ENCODE results near the gene KPTN.

Gene KPTN

GRCh38 chr19:47499371-47499770, 15.4 kb upstream of the KPTN start:
- H2AFZ ChIP-seq (ENCODE audit: low read depth, low read length) = no peak overlapping the region
- H3K4me1 ChIP-seq (ENCODE audit: low read length) = no peaks in the 10 kb centered on the region
- H4K20me1 ChIP-seq (ENCODE audit: insufficient read depth, low read length) = peaks cover 11% of the 10 kb centered on the region
- no peak for TF ChIP-seq EZH2phosphoT487 (IDR thresholded peaks at IDR 0.05; ENCODE audit: low read depth)
- no peak for TF ChIP-seq CTCF (IDR thresholded peaks at IDR 0.05; ENCODE audit: low read depth, low read length)
- peaks cover 14% of the 10 kb centered on the region for H3K36me3 ChIP-seq (replicated peaks; ENCODE audit: low read depth, low read length)
- H3K9me3 ChIP-seq (ENCODE audit: insufficient read depth, low read length) = no peaks in the 10 kb centered on the region
- no peak overlapping the region for H3K4me3 ChIP-seq (ENCODE audit: low read length)
- no peaks in the 10 kb centered on the region for H3K27me3 ChIP-seq (ENCODE audit: low read depth, low read length)
- H3K4me2 ChIP-seq (ENCODE audit: low read length) = no peak overlapping the region
- H3K79me2 ChIP-seq (ENCODE audit: low read length) = no peaks in the 10 kb centered on the region
- H3K27ac ChIP-seq (ENCODE audit: low read length) = no peak overlapping the region
- no peak overlapping the region for H3K9ac ChIP-seq (ENCODE audit: low read length)

- Histone ChIP-seq H3K4me3 (ENCODE audit: low read length) (no peak overlapping the region), H3K27ac (ENCODE audit: low read length) (no peak overlapping the region), H3K27me3 (ENCODE audit: low read depth, low read length) (no peaks in the 10 kb centered on the region), H4K20me1 (ENCODE audit: insufficient read depth, low read length) (peaks cover 11% of the 10 kb centered on the region), H3K4me1 (ENCODE audit: low read length) (no peaks in the 10 kb centered on the region), H3K36me3 (replicated peaks; ENCODE audit: low read depth, low read length) (peaks cover 12% of the 10 kb centered on the region), H2AFZ (ENCODE audit: low read depth, low read length) (no peak overlapping the region), H3K79me2 (ENCODE audit: low read length) (no peaks in the 10 kb centered on the region), H3K9me3 (ENCODE audit: insufficient read depth, low read length) (no peaks in the 10 kb centered on the region), H3K4me2 (ENCODE audit: low read length) (no peak overlapping the region), H3K9ac (ENCODE audit: low read length) (no peak overlapping the region)
- no peak for TF ChIP-seq EZH2phosphoT487 (IDR thresholded peaks at IDR 0.05; ENCODE audit: low read depth)
- no peak for TF ChIP-seq CTCF (IDR thresholded peaks at IDR 0.05; ENCODE audit: low read depth, low read length)
Measured at GRCh38 chr19:47498561-47498960, 14.5 kb upstream of the KPTN start.

GRCh38 chr19:47497821-47498520, 14.0 kb upstream of the KPTN start:
- no peak overlapping the region for H3K4me2 ChIP-seq (ENCODE audit: low read length)
- peaks cover 11% of the 10 kb centered on the region for H4K20me1 ChIP-seq (ENCODE audit: insufficient read depth, low read length)
- no peak overlapping the region for H3K9ac ChIP-seq (ENCODE audit: low read length)
- no peaks in the 10 kb centered on the region for H3K27me3 ChIP-seq (ENCODE audit: low read depth, low read length)
- no peak for TF ChIP-seq CTCF (IDR thresholded peaks at IDR 0.05; ENCODE audit: low read depth, low read length)
- no peak overlapping the region for H2AFZ ChIP-seq (ENCODE audit: low read depth, low read length)
- H3K9me3 ChIP-seq (ENCODE audit: insufficient read depth, low read length) = no peaks in the 10 kb centered on the region
- H3K4me3 ChIP-seq (ENCODE audit: low read length) = no peak overlapping the region
- no peak overlapping the region for H3K27ac ChIP-seq (ENCODE audit: low read length)
- peaks cover 10% of the 10 kb centered on the region for H3K36me3 ChIP-seq (replicated peaks; ENCODE audit: low read depth, low read length)
- no peaks in the 10 kb centered on the region for H3K79me2 ChIP-seq (ENCODE audit: low read length)
- H3K4me1 ChIP-seq (ENCODE audit: low read length) = no peaks in the 10 kb centered on the region

GRCh38 chr19:47497050-47497766, 13.2 kb upstream of the KPTN start:
- Histone ChIP-seq H3K79me2 (ENCODE audit: low read length) (no peaks in the 10 kb centered on the region), H3K9ac (ENCODE audit: low read length) (no peak overlapping the region), H3K9me3 (ENCODE audit: insufficient read depth, low read length) (no peaks in the 10 kb centered on the region), H3K36me3 (replicated peaks; ENCODE audit: low read depth, low read length) (peaks cover 7% of the 10 kb centered on the region), H3K4me2 (ENCODE audit: low read length) (no peak overlapping the region), H3K4me1 (ENCODE audit: low read length) (no peaks in the 10 kb centered on the region), H3K27me3 (ENCODE audit: low read depth, low read length) (no peaks in the 10 kb centered on the region), H3K27ac (ENCODE audit: low read length) (no peak overlapping the region), H2AFZ (ENCODE audit: low read depth, low read length) (no peak overlapping the region), H3K4me3 (ENCODE audit: low read length) (no peak overlapping the region), H4K20me1 (ENCODE audit: insufficient read depth, low read length) (peaks cover 11% of the 10 kb centered on the region)
- TF ChIP-seq EZH2phosphoT487 (IDR thresholded peaks at IDR 0.05; ENCODE audit: low read depth) (no peak), CTCF (IDR thresholded peaks at IDR 0.05; ENCODE audit: low read depth, low read length) (no peak)
